ENCODE results near the gene ANKRD60. TPM values are rescaled to one million over a fixed set of nuclear protein-coding genes. Genes with fewer than 3 reads are reported as not detected.

ANKRD60 gene
- polyA plus RNA-seq: not detected

DNA sequence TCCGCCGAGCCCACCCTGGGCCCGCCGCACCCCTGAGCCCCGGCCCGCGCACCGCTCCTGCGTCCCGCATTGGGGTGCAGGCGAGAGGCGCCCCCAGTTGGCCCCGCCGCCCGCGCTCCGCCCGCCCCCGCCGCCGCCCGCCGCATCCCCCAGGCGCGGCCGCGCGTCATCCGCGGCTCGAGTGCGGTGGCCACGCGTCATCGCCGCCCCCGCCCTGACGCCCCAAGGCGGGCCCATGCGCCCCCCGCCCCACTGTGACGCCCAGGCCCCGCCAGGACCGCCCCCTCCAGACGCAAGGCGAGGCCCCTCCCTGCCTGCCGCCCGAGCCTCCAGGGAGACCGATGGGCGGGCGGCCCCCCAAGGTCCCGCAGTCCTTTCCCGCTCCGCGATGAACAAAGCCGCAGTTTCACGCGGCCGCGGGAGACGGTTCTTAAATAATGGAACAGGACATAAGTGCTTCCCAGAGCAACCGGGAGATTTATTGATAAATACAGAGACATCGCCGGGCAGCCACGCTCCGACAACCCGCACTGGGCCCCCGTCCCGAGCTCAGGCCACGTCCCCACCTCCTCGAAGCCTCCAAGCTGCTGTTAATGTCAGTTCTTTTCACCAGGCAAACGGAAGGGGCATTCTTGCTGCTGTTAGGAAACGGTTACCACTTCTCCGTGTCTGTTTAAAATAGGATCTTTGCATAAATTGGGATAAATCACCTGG is at the start of gene ANKRD60:
ANKRD60 (minus strand) TSS at position 170 of the 714 bp plus-strand sequence; CDS start at position 170, 0 bp downstream.
- Mint-ChIP-seq H3K36me3 (peaks cover 1% of the 10 kb centered on the region), H3K4me3 (peak within 1 kb of the TSS in 2 of 4 donors; percentile 12 to 65), H3K27me3 (peaks cover 41% of the 10 kb centered on the region), H3K4me1 (peaks cover 3 to 5% (median 5%) of the 10 kb centered on the region in 3 donors), H3K9me3 (no peaks in the 10 kb centered on the region), H3K27ac (peak within 1 kb of the TSS in 2 of 3 donors; percentile 23 to 89)

DNA sequence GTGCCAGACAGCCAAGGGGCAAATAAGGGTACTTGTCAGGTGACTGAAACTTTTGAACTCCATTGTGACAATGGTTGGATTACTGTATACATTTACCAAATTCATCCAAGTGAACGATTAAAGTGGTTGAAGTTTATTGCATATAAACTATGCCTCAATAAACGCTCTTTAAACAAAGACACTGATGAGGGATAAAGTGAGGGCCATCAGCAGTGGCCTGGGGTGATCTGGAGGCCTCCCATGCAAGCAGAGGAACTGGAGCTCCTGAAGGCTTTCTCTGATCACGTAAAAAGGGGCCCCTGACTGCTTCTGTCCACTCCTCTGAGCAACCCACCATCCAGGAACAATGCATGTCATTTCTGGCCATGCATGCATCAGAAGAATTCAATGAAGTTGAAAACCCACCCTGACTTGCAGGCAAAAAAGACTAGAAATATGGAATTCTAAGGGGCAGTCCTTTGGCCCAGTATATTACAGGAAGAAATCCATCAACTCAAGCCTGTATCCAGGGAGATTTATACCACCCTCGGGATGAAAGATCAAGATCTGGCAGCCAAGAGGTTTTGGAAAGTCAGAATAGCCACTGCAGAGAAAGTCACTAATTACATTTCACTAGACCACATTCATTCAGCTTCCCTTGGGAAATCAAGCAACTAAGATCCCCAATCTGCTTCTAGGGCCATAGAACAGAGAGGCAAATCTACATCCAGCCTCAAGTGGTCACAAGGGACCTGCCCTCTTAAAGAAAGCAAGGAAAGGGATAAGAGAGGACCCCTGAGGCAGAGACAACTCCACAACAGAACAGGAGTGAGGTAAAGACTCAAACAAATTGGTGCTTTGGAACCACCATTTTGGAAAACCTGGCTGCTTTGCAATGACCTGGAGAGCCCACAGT is 49.4 kb upstream of the ANKRD60 start:
- peak overlapping the region in 1 of 3 donors; percentile 73 for H3K27ac Mint-ChIP-seq
- H3K36me3 Mint-ChIP-seq: peaks cover 10% of the 10 kb centered on the region
- H3K9me3 Mint-ChIP-seq: peaks cover 0 to 4% (median 0%) of the 10 kb centered on the region in 3 donors
- peak overlapping the region in 1 of 4 donors; percentile 8 for H3K4me3 Mint-ChIP-seq
- H3K27me3 Mint-ChIP-seq: no peaks in the 10 kb centered on the region
- H3K4me1 Mint-ChIP-seq: peaks cover 1 to 11% (median 5%) of the 10 kb centered on the region in 3 donors

DNA sequence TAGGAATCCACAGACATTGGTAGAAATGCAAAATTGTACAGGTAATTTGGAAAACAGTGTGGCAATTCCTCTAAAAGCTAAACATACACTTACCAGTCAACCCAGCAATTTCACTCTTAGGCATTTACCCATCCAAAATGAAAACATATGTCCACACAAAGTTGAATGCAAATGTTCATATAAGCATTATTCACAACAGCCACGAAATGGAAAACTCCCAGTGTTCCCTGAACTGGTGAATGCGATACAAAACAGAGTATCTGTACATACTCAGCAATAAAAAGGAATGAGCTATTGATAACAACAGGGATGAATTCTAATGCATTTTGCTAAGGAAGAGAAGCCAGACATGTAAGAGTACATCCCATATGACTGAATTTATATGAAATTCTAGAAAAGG is 48.7 kb upstream of the ANKRD60 start:
- Mint-ChIP-seq H3K4me3 (no peak overlapping the region), H3K27ac (peak overlapping the region in 1 of 3 donors; percentile 73), H3K36me3 (peaks cover 10% of the 10 kb centered on the region), H3K4me1 (peaks cover 2 to 4% (median 2%) of the 10 kb centered on the region in 3 donors), H3K9me3 (peaks cover 0 to 4% (median 0%) of the 10 kb centered on the region in 3 donors), H3K27me3 (no peaks in the 10 kb centered on the region)

GRCh38 chr20:58274384-58274783 is 45.9 kb upstream of the ANKRD60 start:
- H3K4me1 Mint-ChIP-seq: peaks cover 0 to 2% (median 0%) of the 10 kb centered on the region in 3 donors
- no peaks in the 10 kb centered on the region for H3K27me3 Mint-ChIP-seq
- peaks cover 0 to 4% (median 0%) of the 10 kb centered on the region in 3 donors for H3K9me3 Mint-ChIP-seq
- H3K27ac Mint-ChIP-seq: peak overlapping the region in 1 of 3 donors; percentile 35
- H3K4me3 Mint-ChIP-seq: no peak overlapping the region
- peaks cover 8% of the 10 kb centered on the region for H3K36me3 Mint-ChIP-seq

GRCh38 chr20:58271606-58272351 is 43.3 kb upstream of the ANKRD60 start:
- Mint-ChIP-seq H3K9me3 (peaks cover 0 to 4% (median 0%) of the 10 kb centered on the region in 3 donors), H3K27ac (no peak overlapping the region), H3K4me1 (peaks cover 0 to 5% (median 0%) of the 10 kb centered on the region in 3 donors), H3K36me3 (peaks cover 10% of the 10 kb centered on the region), H3K4me3 (no peak overlapping the region), H3K27me3 (no peaks in the 10 kb centered on the region)

GRCh38 chr20:58268936-58269619 is 40.6 kb upstream of the ANKRD60 start:
- peaks cover 5% of the 10 kb centered on the region for H3K36me3 Mint-ChIP-seq

GRCh38 chr20:58268421-58268821 is 40.0 kb upstream of the ANKRD60 start:
- H3K36me3 Mint-ChIP-seq: peaks cover 5% of the 10 kb centered on the region
- no peaks in the 10 kb centered on the region for H3K27me3 Mint-ChIP-seq
- H3K4me1 Mint-ChIP-seq: peaks cover 0 to 5% (median 0%) of the 10 kb centered on the region in 3 donors
- H3K9me3 Mint-ChIP-seq: no peaks in the 10 kb centered on the region
- H3K4me3 Mint-ChIP-seq: no peak overlapping the region
- H3K27ac Mint-ChIP-seq: no peak overlapping the region

More at GRCh38 chr20:58268936-58269619, 40.6 kb upstream of the ANKRD60 start:
- Mint-ChIP-seq H3K27me3 (no peaks in the 10 kb centered on the region), H3K4me3 (no peak overlapping the region), H3K27ac (no peak overlapping the region), H3K9me3 (no peaks in the 10 kb centered on the region), H3K4me1 (peaks cover 0 to 5% (median 0%) of the 10 kb centered on the region in 3 donors)

GRCh38 chr20:58267389-58268215 is 39.1 kb upstream of the ANKRD60 start:
- H3K4me1 Mint-ChIP-seq: peaks cover 0 to 5% (median 0%) of the 10 kb centered on the region in 3 donors
- H3K36me3 Mint-ChIP-seq: peaks cover 5% of the 10 kb centered on the region
- no peaks in the 10 kb centered on the region for H3K27me3 Mint-ChIP-seq
- peak overlapping the region in 1 of 3 donors; percentile 57 for H3K27ac Mint-ChIP-seq
- H3K4me3 Mint-ChIP-seq: no peak overlapping the region
- H3K9me3 Mint-ChIP-seq: no peaks in the 10 kb centered on the region

- no peak overlapping the region for H3K4me3 Mint-ChIP-seq
- H3K36me3 Mint-ChIP-seq: peaks cover 7% of the 10 kb centered on the region
- no peak overlapping the region for H3K27ac Mint-ChIP-seq
- no peaks in the 10 kb centered on the region for H3K27me3 Mint-ChIP-seq
- H3K9me3 Mint-ChIP-seq: no peaks in the 10 kb centered on the region
- peaks cover 2 to 5% (median 5%) of the 10 kb centered on the region in 3 donors for H3K4me1 Mint-ChIP-seq
Observed at GRCh38 chr20:58264271-58264670, 35.8 kb upstream of the ANKRD60 start.

DNA sequence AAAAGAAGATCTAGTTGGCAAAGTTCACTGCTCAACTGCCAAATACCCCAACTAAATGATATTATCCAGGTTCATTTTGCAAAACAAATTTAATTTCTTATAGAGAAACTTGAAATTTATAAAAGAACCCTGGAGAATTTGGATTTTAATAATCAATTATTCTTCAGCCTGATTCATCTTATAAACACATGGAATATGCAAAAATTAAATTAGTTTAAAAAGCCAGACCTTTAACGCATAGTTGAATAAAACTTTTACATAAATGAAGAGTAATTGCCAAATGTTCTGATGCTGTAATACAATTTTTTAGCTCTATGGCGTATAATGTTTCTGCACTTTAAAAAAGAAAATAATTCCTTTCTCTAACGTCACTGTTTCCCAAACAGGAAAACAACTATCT is 33.2 kb upstream of the ANKRD60 start:
- no peaks in the 10 kb centered on the region for H3K27me3 Mint-ChIP-seq

GRCh38 chr20:58260006-58260405 is 31.6 kb upstream of the ANKRD60 start:
- H3K9me3 Mint-ChIP-seq: peaks cover 0 to 1% (median 0%) of the 10 kb centered on the region in 3 donors
- H3K4me3 Mint-ChIP-seq: no peak overlapping the region
- peaks cover 7 to 21% (median 17%) of the 10 kb centered on the region in 3 donors for H3K4me1 Mint-ChIP-seq
- peak overlapping the region in 1 of 3 donors; percentile 76 for H3K27ac Mint-ChIP-seq
- no peaks in the 10 kb centered on the region for H3K27me3 Mint-ChIP-seq
- peaks cover 12% of the 10 kb centered on the region for H3K36me3 Mint-ChIP-seq

More for the DNA sequence above, 33.2 kb upstream of the ANKRD60 start:
- Mint-ChIP-seq H3K4me3 (no peak overlapping the region), H3K4me1 (peaks cover 7 to 17% (median 14%) of the 10 kb centered on the region in 3 donors), H3K9me3 (peaks cover 0 to 1% (median 0%) of the 10 kb centered on the region in 3 donors), H3K36me3 (peaks cover 9% of the 10 kb centered on the region), H3K27ac (no peak overlapping the region)

- no peak overlapping the region for H3K4me3 Mint-ChIP-seq
- peaks cover 7 to 22% (median 18%) of the 10 kb centered on the region in 3 donors for H3K4me1 Mint-ChIP-seq
- H3K9me3 Mint-ChIP-seq: peaks cover 0 to 1% (median 0%) of the 10 kb centered on the region in 3 donors
- H3K27me3 Mint-ChIP-seq: no peaks in the 10 kb centered on the region
- H3K27ac Mint-ChIP-seq: no peak overlapping the region
- H3K36me3 Mint-ChIP-seq: peaks cover 17% of the 10 kb centered on the region
Observed at GRCh38 chr20:58256842-58257241, 28.4 kb upstream of the ANKRD60 start.

DNA sequence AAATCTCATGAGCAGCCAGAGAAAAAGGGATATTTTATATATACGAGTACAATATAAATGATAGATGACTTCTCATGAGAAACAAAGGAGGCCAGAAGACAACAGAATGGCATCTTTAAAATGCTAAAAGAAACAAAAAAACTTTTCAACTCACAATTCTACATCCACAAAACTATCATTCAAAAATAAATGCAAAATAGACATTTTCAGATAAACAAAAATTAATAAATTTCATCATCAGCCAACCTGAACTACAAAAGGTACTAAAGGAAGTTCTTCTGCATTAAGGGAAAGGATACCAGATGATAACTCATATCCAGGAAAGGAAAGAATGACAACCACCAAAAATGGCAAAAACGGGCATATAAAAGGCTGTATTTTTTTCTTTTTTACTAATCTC is 27.9 kb upstream of the ANKRD60 start:
- Mint-ChIP-seq H3K36me3 (peaks cover 17% of the 10 kb centered on the region), H3K27ac (no peak overlapping the region), H3K27me3 (no peaks in the 10 kb centered on the region), H3K4me1 (peaks cover 7 to 22% (median 18%) of the 10 kb centered on the region in 3 donors), H3K9me3 (peaks cover 0 to 1% (median 0%) of the 10 kb centered on the region in 3 donors), H3K4me3 (peak overlapping the region in 1 of 4 donors; percentile 9)
